ENCODE measurements around the gene GP1BB.

DNA sequence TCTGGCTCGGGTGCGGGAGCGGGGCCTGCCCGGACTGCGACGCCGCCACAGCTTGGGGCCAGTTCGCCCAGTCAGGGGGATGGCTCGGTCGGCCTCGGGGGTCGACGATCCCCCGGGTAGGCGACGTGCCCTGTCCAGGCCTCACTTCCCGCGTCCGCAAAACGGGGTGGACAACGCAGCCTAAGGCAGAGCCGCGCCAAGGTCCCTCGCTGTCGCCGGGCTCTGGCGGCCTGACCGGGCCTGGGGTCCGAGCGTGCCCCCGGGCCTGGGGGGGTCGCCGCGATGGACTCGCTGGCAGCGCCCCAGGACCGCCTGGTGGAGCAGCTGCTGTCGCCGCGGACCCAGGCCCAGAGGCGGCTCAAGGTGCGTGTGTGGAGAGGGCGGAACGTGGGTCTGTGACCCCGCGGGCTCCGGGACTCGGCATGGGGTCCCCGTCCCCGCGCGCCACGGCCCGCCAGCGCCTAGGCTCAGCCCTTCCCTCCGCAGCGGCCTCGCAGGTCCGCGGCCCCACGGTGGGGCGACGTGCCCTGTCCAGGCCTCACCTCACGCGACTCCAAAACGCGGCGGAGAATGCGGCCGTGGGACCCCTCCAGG, 4.8 kb upstream of the GP1BB start:
- TF ChIP-seq, protein P1, sequence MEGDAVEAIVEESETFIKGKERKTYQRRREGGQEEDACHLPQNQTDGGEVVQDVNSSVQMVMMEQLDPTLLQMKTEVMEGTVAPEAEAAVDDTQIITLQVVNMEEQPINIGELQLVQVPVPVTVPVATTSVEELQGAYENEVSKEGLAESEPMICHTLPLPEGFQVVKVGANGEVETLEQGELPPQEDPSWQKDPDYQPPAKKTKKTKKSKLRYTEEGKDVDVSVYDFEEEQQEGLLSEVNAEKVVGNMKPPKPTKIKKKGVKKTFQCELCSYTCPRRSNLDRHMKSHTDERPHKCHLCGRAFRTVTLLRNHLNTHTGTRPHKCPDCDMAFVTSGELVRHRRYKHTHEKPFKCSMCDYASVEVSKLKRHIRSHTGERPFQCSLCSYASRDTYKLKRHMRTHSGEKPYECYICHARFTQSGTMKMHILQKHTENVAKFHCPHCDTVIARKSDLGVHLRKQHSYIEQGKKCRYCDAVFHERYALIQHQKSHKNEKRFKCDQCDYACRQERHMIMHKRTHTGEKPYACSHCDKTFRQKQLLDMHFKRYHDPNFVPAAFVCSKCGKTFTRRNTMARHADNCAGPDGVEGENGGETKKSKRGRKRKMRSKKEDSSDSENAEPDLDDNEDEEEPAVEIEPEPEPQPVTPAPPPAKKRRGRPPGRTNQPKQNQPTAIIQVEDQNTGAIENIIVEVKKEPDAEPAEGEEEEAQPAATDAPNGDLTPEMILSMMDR (IDR thresholded peaks at IDR 0.05), result no peak
- TF ChIP-seq POLR2A (IDR thresholded peaks at IDR 0.05), result no peak

Measured in lower leg skin (tissue), 3 donors.